PC-3 (cell line): Measurements from ENCODE around the gene WDR27. TPM values are rescaled to one million over a fixed set of nuclear protein-coding genes. Genes with fewer than 3 reads are reported as not detected.

Source experiments
- ATAC-seq: fragments of 200-7000 bp; cut with Tn5 transposase; 2 replicates; pipeline ENCODE4 v1.9.1; 2020; ENCODE audit warnings: mild to moderate bottlenecking, moderate library complexity
- BruUV-seq: library from RNA; stranded (reverse); fragments of 400-500 nt; replicated peaks from 2 replicates; lab custom pipeline; 2021; lab: Mats Ljungman, UMichigan
- CTCF ChIA-PET: fragments of 300-600 bp; sonication (Branson Sonifier 250); formaldehyde crosslinking; loops from one replicate; lab custom pipeline; 2022; ENCODE audit warnings: antibody characterized with exemption; lab: Charles Lee
- POLR2A ChIA-PET: fragments of 300-600 bp; sonication (Branson Sonifier 250); formaldehyde crosslinking; loops from one replicate; lab custom pipeline; 2022; ENCODE audit warnings: antibody characterized with exemption; ENCODE audit not compliant: unreplicated experiment; lab: Charles Lee
- DNase-seq: peaks from one replicate; pipeline ENCODE4 v3.0.0-alpha.2; 2015
- H2AFZ ChIP-seq: fragments of 300-600 bp; sonication (generic); 2 replicates; pipeline ENCODE4 v1.6.0; 2016; ENCODE audit warnings: antibody characterized with exemption, low read length
- H3F3A ChIP-seq: fragments of 300-600 bp; sonication (generic); one replicate; pipeline ENCODE4 v1.6.0; 2017; ENCODE audit warnings: antibody characterized with exemption, low read length, control low read depth, mild to moderate bottlenecking; ENCODE audit not compliant: unreplicated experiment
- H3K27ac ChIP-seq: fragments of 300-600 bp; sonication (generic); 2 replicates; pipeline ENCODE4 v1.5.1; 2016; ENCODE audit warnings: mild to moderate bottlenecking, low read length
- H3K27me3 ChIP-seq: fragments of 300-600 bp; sonication (generic); 2 replicates; pipeline ENCODE4 v1.6.1; 2016; ENCODE audit warnings: low read length, mixed read lengths
- H3K36me3 ChIP-seq: fragments of 300-600 bp; sonication (generic); 2 replicates; pipeline ENCODE4 v1.6.1; 2016; ENCODE audit warnings: low read depth, mixed run types, low read length, mixed read lengths
- H3K4me1 ChIP-seq: fragments of 300-600 bp; sonication (generic); 2 replicates; pipeline ENCODE4 v1.5.1; 2016; ENCODE audit warnings: low read length; ENCODE audit not compliant: insufficient read depth
- H3K4me2 ChIP-seq: fragments of 300-600 bp; sonication (generic); 2 replicates; pipeline ENCODE4 v1.6.0; 2016; ENCODE audit warnings: low read length
- H3K4me3 ChIP-seq: fragments of 300-600 bp; sonication (generic); 2 replicates; pipeline ENCODE4 v1.5.1; 2016; ENCODE audit warnings: mild to moderate bottlenecking, low read length, mixed read lengths
- H3K79me2 ChIP-seq: fragments of 300-600 bp; sonication (generic); 2 replicates; pipeline ENCODE4 v1.6.1; 2017; ENCODE audit warnings: low read length, mixed read lengths
- H3K9ac ChIP-seq: fragments of 300-600 bp; sonication (generic); 2 replicates; pipeline ENCODE4 v1.6.0; 2016; ENCODE audit warnings: mild to moderate bottlenecking, low read length
- H3K9me2 ChIP-seq: fragments of 300-600 bp; sonication (generic); replicated peaks from 2 replicates; pipeline ENCODE4 v1.6.1; 2016; ENCODE audit warnings: mixed run types, low read length, mixed read lengths
- H3K9me3 ChIP-seq: fragments of 300-600 bp; sonication (generic); 2 replicates; pipeline ENCODE4 v1.6.1; 2016; ENCODE audit warnings: low read length, mixed read lengths
- H4K20me1 ChIP-seq: fragments of 300-600 bp; sonication (generic); 2 replicates; pipeline ENCODE4 v1.6.1; 2016; ENCODE audit warnings: low read length, mixed read lengths
- EZH2 ChIP-seq: fragments of 300-600 bp; sonication (generic); IDR thresholded peaks from one replicate; pipeline ENCODE4 v1.6.1; 2017; ENCODE audit warnings: antibody characterized with exemption, mild to moderate bottlenecking, low read length; ENCODE audit not compliant: unreplicated experiment
- EZH2phosphoT487 ChIP-seq: fragments of 300-600 bp; sonication (generic); IDR thresholded peaks from 2 replicates; pipeline ENCODE4 v1.6.1; 2018; ENCODE audit warnings: mild to moderate bottlenecking, antibody characterized with exemption, low read length, borderline replicate concordance
- intact Hi-C: fragments of 100-400 bp; cut with micrococcal nuclease; formaldehyde crosslinking; loops from 2 replicates; pipeline ENCODE4 v1.9.0; 2023
- total RNA-seq: library from RNA; depleted of rRNA; stranded (reverse); fragments of >200 nt; gene quantifications from 2 replicates; pipeline ENCODE4 v1.2.3, GENCODE V29; 2014
- TF ChIP-seq, protein P1 (sequence below): fragments of 300-600 bp; sonication (generic); conservative IDR thresholded peaks from 2 replicates; pipeline ENCODE4 v1.5.1; 2017; ENCODE audit warnings: antibody characterized with exemption, low read depth, mild to moderate bottlenecking, low read length

The WDR27 gene
- total RNA-seq, 1 experiment from 2014 or later = 20.0 TPM

DNA sequence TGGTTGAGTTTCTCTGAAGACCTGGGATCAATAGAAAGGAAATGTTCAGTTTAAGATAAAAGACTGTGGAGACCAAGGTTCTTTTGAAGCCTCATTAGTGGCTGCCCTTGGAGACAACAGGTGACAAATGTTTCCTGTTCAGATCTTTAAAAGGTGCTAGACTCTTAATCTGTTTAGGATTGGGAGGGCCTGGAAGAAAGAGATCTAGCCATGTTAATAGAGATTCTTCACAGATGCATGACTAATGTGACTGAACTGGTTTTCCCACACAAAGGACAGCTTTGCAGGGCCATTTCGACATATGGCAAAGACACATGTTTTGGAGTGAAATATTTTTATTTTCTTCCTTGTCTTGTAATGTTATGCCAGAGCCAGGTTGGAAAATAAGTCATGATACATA is 82.2 kb downstream of the WDR27 start:
- Histone ChIP-seq H3K4me1 (peaks cover 28% of the 10 kb centered on the region), H4K20me1 (no peaks in the 10 kb centered on the region), H3K27ac (peak overlapping the region; percentile 67), H3K4me2 (peak overlapping the region; percentile 29), H3F3A (peaks cover 7% of the 10 kb centered on the region), H3K4me3 (no peak overlapping the region), H3K9me2 (no peaks in the 10 kb centered on the region), H3K9ac (peak overlapping the region; percentile 10; the same call in 1 of the 2 replicates), H2AFZ (no peak overlapping the region), H3K27me3 (no peaks in the 10 kb centered on the region), H3K9me3 (no peaks in the 10 kb centered on the region), H3K79me2 (no peaks in the 10 kb centered on the region), H3K36me3 (no peaks in the 10 kb centered on the region)
- TF ChIP-seq, protein P1, sequence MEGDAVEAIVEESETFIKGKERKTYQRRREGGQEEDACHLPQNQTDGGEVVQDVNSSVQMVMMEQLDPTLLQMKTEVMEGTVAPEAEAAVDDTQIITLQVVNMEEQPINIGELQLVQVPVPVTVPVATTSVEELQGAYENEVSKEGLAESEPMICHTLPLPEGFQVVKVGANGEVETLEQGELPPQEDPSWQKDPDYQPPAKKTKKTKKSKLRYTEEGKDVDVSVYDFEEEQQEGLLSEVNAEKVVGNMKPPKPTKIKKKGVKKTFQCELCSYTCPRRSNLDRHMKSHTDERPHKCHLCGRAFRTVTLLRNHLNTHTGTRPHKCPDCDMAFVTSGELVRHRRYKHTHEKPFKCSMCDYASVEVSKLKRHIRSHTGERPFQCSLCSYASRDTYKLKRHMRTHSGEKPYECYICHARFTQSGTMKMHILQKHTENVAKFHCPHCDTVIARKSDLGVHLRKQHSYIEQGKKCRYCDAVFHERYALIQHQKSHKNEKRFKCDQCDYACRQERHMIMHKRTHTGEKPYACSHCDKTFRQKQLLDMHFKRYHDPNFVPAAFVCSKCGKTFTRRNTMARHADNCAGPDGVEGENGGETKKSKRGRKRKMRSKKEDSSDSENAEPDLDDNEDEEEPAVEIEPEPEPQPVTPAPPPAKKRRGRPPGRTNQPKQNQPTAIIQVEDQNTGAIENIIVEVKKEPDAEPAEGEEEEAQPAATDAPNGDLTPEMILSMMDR = no peak
- TF ChIP-seq EZH2phosphoT487 (no peak), EZH2 (no peak)
- ATAC-seq (peak; percentile 11; the same call in 1 of the 2 replicates), DNase-seq (peak; percentile 61)
- intact Hi-C loops = loop anchor here (5.0 kb wide), 1 partner anchor 87 kb away; no protein-coding TSS in a partner anchor
- TSS peak; percentile 33 for BruUV-seq
- CTCF ChIA-PET = no interaction called here
- POLR2A ChIA-PET = interaction anchor here (0.6 kb wide), 1 partner anchor 34 kb away, joined by 3 read pairs; no protein-coding TSS in a partner anchor

GRCh38 chr6:169618526-169619490 is 83.0 kb downstream of the WDR27 start:
- Histone ChIP-seq H3K79me2 (no peaks in the 10 kb centered on the region), H3K9me2 (no peaks in the 10 kb centered on the region), H3K27ac (peak overlapping the region; percentile 67), H3K4me2 (peak overlapping the region; percentile 29), H3F3A (peaks cover 7% of the 10 kb centered on the region), H4K20me1 (no peaks in the 10 kb centered on the region), H3K27me3 (no peaks in the 10 kb centered on the region), H3K36me3 (no peaks in the 10 kb centered on the region), H3K9me3 (no peaks in the 10 kb centered on the region), H3K4me1 (peaks cover 28% of the 10 kb centered on the region), H3K4me3 (peak overlapping the region; percentile 27; the same call in 1 of the 2 replicates), H2AFZ (no peak overlapping the region), H3K9ac (no peak overlapping the region)
- no TSS peak for BruUV-seq
- ATAC-seq (peak; percentile 87), DNase-seq (peak; percentile 62)
- POLR2A ChIA-PET = interaction anchor here (0.6 to 0.7 kb wide), 2 partner anchors 35 to 87 kb away, joined by 3 read pairs; no protein-coding TSS in a partner anchor
- intact Hi-C loops = loop anchor here (1.0 to 5.0 kb wide), 4 partner anchors 35 to 87 kb away; no protein-coding TSS in a partner anchor
- TF ChIP-seq EZH2phosphoT487 = no peak
- TF ChIP-seq, protein P1 = no peak
- no peak for TF ChIP-seq EZH2
- CTCF ChIA-PET = interaction anchor here (0.6 kb wide), 2 partner anchors 95 to 933 kb away, joined by 3 to 4 read pairs; no protein-coding TSS in a partner anchor
